Measurements from ENCODE around the gene ZNF655. TPM values are rescaled to one million over a fixed set of nuclear protein-coding genes. Genes with fewer than 3 reads are reported as not detected.

The ZNF655 gene
- total and polyA plus RNA-seq, 2 of the 8 experiments (the other 6 are each of a cell fraction or from before 2014, with no cell fraction given): 27.1 to 37.8 TPM

GRCh38 chr7:99615989-99616358 lies 57.5 kb downstream of the ZNF655 start:
- Histone ChIP-seq H2AK5ac (ENCODE audit: low read depth, low read length) (no peak overlapping the region), H3K79me2 (ENCODE audit: control insufficient read depth in 1 of 2, insufficient read depth in 2 of 2, low read length in 2 of 2) (peaks cover 0 to 12% of the 10 kb centered on the region in 2 experiments; a peak in 1 of 4 replicates), H4K91ac (replicated peaks; ENCODE audit: insufficient read length, low read length) (no peak overlapping the region), H4K20me1 (replicated peaks in 1 of 2; ENCODE audit: control insufficient read depth in 1 of 2, insufficient read depth in 2 of 2, low read length in 2 of 2) (peaks cover 0 to 4% of the 10 kb centered on the region in 2 experiments), H3K4me1 (replicated peaks in 1 of 4; ENCODE audit: control insufficient read depth in 3 of 4, insufficient read depth in 4 of 4, low read length in 3 of 4) (no peaks in the 10 kb centered on the region; a peak in 2 of 7 replicates), H3K9me3 (ENCODE audit: insufficient read depth in 2 of 2, low read depth in 1 of 2, low read length in 1 of 2) (no peaks in the 10 kb centered on the region), H3K56ac (replicated peaks; ENCODE audit: insufficient read length, low read depth, low read length) (no peak overlapping the region), H3K23me2 (ENCODE audit: low read depth, low read length) (peaks cover 7% of the 10 kb centered on the region), H3K27ac (ENCODE audit: low read depth, low read length) (no peak overlapping the region), H3K9ac (replicated peaks in 1 of 4; ENCODE audit: extremely low read depth in 1 of 4, low read depth in 3 of 4, low read length in 3 of 4) (peak overlapping the region in 2 of 4 experiments; percentile 47 to 99; a peak in 2 of 7 replicates), H2BK120ac (replicated peaks; ENCODE audit: low read depth, low read length) (no peak overlapping the region), H2BK5ac (ENCODE audit: low read depth, low read length) (no peak overlapping the region; the same call in 1 of the 2 replicates), H3K4ac (replicated peaks; ENCODE audit: insufficient read length, low read depth, low read length) (no peak overlapping the region), H3K23ac (ENCODE audit: insufficient read length) (no peak overlapping the region), H2BK20ac (ENCODE audit: low read length) (no peak overlapping the region), H3K79me1 (ENCODE audit: low read depth, low read length) (peaks cover 8% of the 10 kb centered on the region), H4K8ac (ENCODE audit: extremely low read depth, insufficient read depth, low read length) (peak overlapping the region; percentile 58; the same call in 1 of the 2 replicates), H2AFZ (ENCODE audit: low read length) (peak overlapping the region; percentile 100; the same call in 1 of the 2 replicates), H3K4me2 (ENCODE audit: insufficient read depth in 1 of 2, low read depth in 2 of 2, low read length in 2 of 2) (peak overlapping the region; percentile 54 to 98), H3K36me3 (ENCODE audit: control insufficient read depth in 2 of 4, insufficient read depth in 4 of 4, low read length in 3 of 4) (peaks cover 3 to 26% (median 19%) of the 10 kb centered on the region in 4 experiments; a peak in 7 of 8 replicates), H2BK15ac (ENCODE audit: low read length) (no peak overlapping the region), H3K27me3 (replicated peaks in 1 of 4; ENCODE audit: control insufficient read depth in 3 of 4, extremely low read depth in 1 of 4, insufficient read depth in 3 of 4, low read length in 3 of 4) (no peaks in the 10 kb centered on the region), H3K4me3 (ENCODE audit: extremely low read depth in 1 of 4, insufficient read depth in 2 of 4, low read depth in 3 of 4, low read length in 4 of 4) (peak overlapping the region; percentile 88 to 96 (median 94); a peak in 5 of 8 replicates), H3K14ac (ENCODE audit: insufficient read length) (no peak overlapping the region), H3K18ac (ENCODE audit: extremely low read depth, low read length) (no peak overlapping the region), H4K5ac (ENCODE audit: insufficient read length, low read depth, low read length) (peak overlapping the region; percentile 28), H2BK12ac (ENCODE audit: low read depth, low read length) (no peak overlapping the region)
- POLR2A ChIA-PET (ENCODE audit: partially characterized antibody): interaction anchor here (0.7 to 2.8 kb wide), 24 partner anchors 9 to 590 kb away, joined by 3 to 17 read pairs (median 6); partner anchors contain the start of genes TMEM225B, ZKSCAN1, ZNF655 and ZNF789
- DNase-seq (ENCODE audit: low read depth in 1 of 2, low spot score in 2 of 2): no peak
- no peak for FAIRE-seq
- CTCF ChIA-PET (ENCODE audit: partially characterized antibody): interaction anchor here (0.6 to 4.1 kb wide), 15 partner anchors 9 to 388 kb away, joined by 3 to 28 read pairs (median 5); partner anchors contain the start of genes TMEM225B and ZNF655
- 86% methylated on average over 5 of the region's 5 CpGs; no CpG with 5 or more reads in 1 of the 2 experiments for WGBS, 2 experiments (ENCODE audit: extremely low coverage in 1 of 2, insufficient coverage in 1 of 2, insufficient read length in 1 of 2, insufficient replicate concordance in 2 of 2, low coverage in 1 of 2, low lambda C conversion rate in 2 of 2, missing lambda C conversion rate in 1 of 2)
- no peak for TF ChIP-seq SRF (IDR thresholded peaks at IDR 0.05; ENCODE audit: low read depth, low read length)
- no peak for TF ChIP-seq SAP30 (IDR thresholded peaks at IDR 0.05; ENCODE audit: insufficient read depth, insufficient replicate concordance, low read length)
- no peak for TF ChIP-seq USF2 (IDR thresholded peaks at IDR 0.05; ENCODE audit: low read length)
- TF ChIP-seq RNF2 (IDR thresholded peaks at IDR 0.05; ENCODE audit: borderline replicate concordance, low read depth, low read length, missing control alignments, poor library complexity, severe bottlenecking): no peak
- no peak for TF ChIP-seq CTCF (IDR thresholded peaks at IDR 0.05; ENCODE audit: control extremely low read depth in 1 of 3, insufficient read depth in 1 of 3, low read depth in 1 of 3, low read length in 3 of 3)
- no peak for TF ChIP-seq SIX5 (IDR thresholded peaks at IDR 0.05; ENCODE audit: low read depth, low read length)
- TF ChIP-seq BCL11A (IDR thresholded peaks at IDR 0.05; ENCODE audit: low read depth in 2 of 2, low read length in 2 of 2): no peak
- no peak for TF ChIP-seq GTF2F1 (IDR thresholded peaks at IDR 0.05; ENCODE audit: borderline replicate concordance, low read depth, low read length)

Data from H1 (cell line).